VCaP (cell line): ENCODE data around the gene MNAT1.

Experiments
- H3K27ac ChIP-seq: fragments of 450-650 bp; 2 replicates; pipeline ENCODE4 v1.5.1; 2017
- CTCF ChIP-seq: fragments of 450-650 bp; conservative IDR thresholded peaks from 2 replicates; pipeline ENCODE4 v1.5.1; 2017; ENCODE audit warnings: mild to moderate bottlenecking, moderate library complexity

The MNAT1 gene

GRCh38 chr14:60789656-60790055 is 55.1 kb downstream of the MNAT1 start:
- no peak overlapping the region for H3K27ac ChIP-seq

GRCh38 chr14:60790850-60791249 is 56.3 kb downstream of the MNAT1 start:
- no peak for TF ChIP-seq CTCF
- H3K27ac ChIP-seq = no peak overlapping the region

More at GRCh38 chr14:60789656-60790055, 55.1 kb downstream of the MNAT1 start:
- TF ChIP-seq CTCF = no peak

GRCh38 chr14:60796434-60796833 is 61.9 kb downstream of the MNAT1 start:
- H3K27ac ChIP-seq = no peak overlapping the region

GRCh38 chr14:60800409-60800808 is 65.8 kb downstream of the MNAT1 start:
- H3K27ac ChIP-seq = no peak overlapping the region
- no peak for TF ChIP-seq CTCF

More at GRCh38 chr14:60796434-60796833, 61.9 kb downstream of the MNAT1 start:
- TF ChIP-seq CTCF = no peak

GRCh38 chr14:60803871-60804270 is 69.3 kb downstream of the MNAT1 start:
- no peak for TF ChIP-seq CTCF

GRCh38 chr14:60805841-60806430 is 71.4 kb downstream of the MNAT1 start:
- no peak overlapping the region for H3K27ac ChIP-seq
- no peak for TF ChIP-seq CTCF

More at GRCh38 chr14:60803871-60804270, 69.3 kb downstream of the MNAT1 start:
- no peak overlapping the region for H3K27ac ChIP-seq

GRCh38 chr14:60807247-60807646 is 72.7 kb downstream of the MNAT1 start:
- H3K27ac ChIP-seq = no peak overlapping the region
- no peak for TF ChIP-seq CTCF
